DND-41 (cell line): ENCODE results near the gene MCF2L2.

Source experiments
- EZH2 ChIP-seq: IDR thresholded peaks from 3 replicates; pipeline ENCODE4 v1.6.1; 2012; ENCODE audit warnings: borderline replicate concordance, low read depth, mild to moderate bottlenecking, moderate library complexity, low read length, inconsistent platforms; ENCODE audit not compliant: severe bottlenecking
- TF ChIP-seq, protein P1 (sequence below): IDR thresholded peaks from 2 replicates; pipeline ENCODE4 v1.5.1; 2012; ENCODE audit warnings: borderline replicate concordance, low read length, moderate library complexity, mild to moderate bottlenecking; ENCODE audit not compliant: poor library complexity, severe bottlenecking; ENCODE audit errors: extremely low read depth

DNA sequence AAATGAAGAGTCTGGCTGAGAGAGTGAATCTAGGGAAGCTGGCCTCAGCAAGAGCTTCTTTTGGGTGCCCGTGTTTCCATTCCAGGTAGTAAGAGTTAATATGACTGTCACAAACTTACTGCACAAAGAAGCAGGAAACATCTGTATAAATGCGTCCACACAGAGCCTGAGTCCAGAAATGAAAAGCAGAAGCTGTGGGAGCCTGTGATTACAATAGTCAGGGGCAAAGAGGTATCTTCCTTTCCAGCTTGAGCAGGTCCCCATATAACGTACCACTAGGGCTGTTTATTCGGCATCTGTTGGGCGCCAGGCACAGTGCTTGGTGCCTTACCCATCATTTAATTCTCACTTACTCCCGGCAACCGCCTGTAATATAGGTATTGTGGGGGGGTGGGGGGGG lies 215.9 kb downstream of the MCF2L2 start:
- TF ChIP-seq EZH2, result no peak
- TF ChIP-seq, protein P1, sequence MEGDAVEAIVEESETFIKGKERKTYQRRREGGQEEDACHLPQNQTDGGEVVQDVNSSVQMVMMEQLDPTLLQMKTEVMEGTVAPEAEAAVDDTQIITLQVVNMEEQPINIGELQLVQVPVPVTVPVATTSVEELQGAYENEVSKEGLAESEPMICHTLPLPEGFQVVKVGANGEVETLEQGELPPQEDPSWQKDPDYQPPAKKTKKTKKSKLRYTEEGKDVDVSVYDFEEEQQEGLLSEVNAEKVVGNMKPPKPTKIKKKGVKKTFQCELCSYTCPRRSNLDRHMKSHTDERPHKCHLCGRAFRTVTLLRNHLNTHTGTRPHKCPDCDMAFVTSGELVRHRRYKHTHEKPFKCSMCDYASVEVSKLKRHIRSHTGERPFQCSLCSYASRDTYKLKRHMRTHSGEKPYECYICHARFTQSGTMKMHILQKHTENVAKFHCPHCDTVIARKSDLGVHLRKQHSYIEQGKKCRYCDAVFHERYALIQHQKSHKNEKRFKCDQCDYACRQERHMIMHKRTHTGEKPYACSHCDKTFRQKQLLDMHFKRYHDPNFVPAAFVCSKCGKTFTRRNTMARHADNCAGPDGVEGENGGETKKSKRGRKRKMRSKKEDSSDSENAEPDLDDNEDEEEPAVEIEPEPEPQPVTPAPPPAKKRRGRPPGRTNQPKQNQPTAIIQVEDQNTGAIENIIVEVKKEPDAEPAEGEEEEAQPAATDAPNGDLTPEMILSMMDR, result no peak
